Gastrocnemius medialis (tissue), 4 donors: ENCODE data around the gene TAL2. TPM values are rescaled to one million over a fixed set of nuclear protein-coding genes. Genes with fewer than 3 reads are reported as not detected.
A peak's percentile ranks its signal among the peaks of the same experiment; 100 is the strongest.

Experiments used
- ATAC-seq, 2 donors: fragments of 150-250 bp; one replicate each; pipeline ENCODE4 v1.9.1; 2016
- DNase-seq, 2 donors: peaks; one replicate each; pipeline ENCODE4 v3.0.0-alpha.2; 2019
- H3K27ac ChIP-seq, 4 donors: fragments of 200-600 bp; sonication (generic); 1 replicate in 1 of 4; 2 replicates in 3 of 4; pipeline ENCODE4 v1.5.1; 2016 to 2018; ENCODE audit warnings: mild to moderate bottlenecking in 2 of 4, moderate library complexity in 1 of 4
- H3K27me3 ChIP-seq, 3 donors: fragments of 200-600 bp; sonication (generic) in 2 of 3; 1 replicate in 1 of 3; 2 replicates in 2 of 3; pipeline versions ENCODE4 v1.5.1 to v1.6.0; 2016 to 2019; ENCODE audit warnings: mild to moderate bottlenecking in 1 of 3, moderate library complexity in 1 of 3
- H3K36me3 ChIP-seq, 2 donors: fragments of 200-600 bp; sonication (generic) in 1 of 2; one replicate each; pipeline ENCODE4 v1.5.1; 2017 to 2018
- H3K4me1 ChIP-seq, 2 donors: fragments of 200-600 bp; sonication (generic) in 1 of 2; one replicate each; pipeline ENCODE4 v1.5.1; 2016 to 2017; ENCODE audit warnings: mild to moderate bottlenecking in 2 of 2
- H3K4me3 ChIP-seq, 4 donors: fragments of 200-600 bp; sonication (generic) in 3 of 4; 1 replicate in 1 of 4; 2 replicates in 3 of 4; pipeline ENCODE4 v1.5.1; 2016 to 2019; ENCODE audit warnings: mild to moderate bottlenecking in 2 of 4
- H3K9me3 ChIP-seq, 3 donors: fragments of 200-600 bp; sonication (generic) in 2 of 3; 1 replicate in 1 of 3; 2 replicates in 2 of 3; pipeline ENCODE4 v1.5.1; 2016 to 2019
- CTCF ChIP-seq, 5 experiments: fragments of 450-650 bp in 3 of 5; fragments of 200-600 bp in 2 of 5; sonication (generic) in 2 of 5; IDR thresholded peaks in 4 of 5; conservative IDR thresholded peaks in 1 of 5; 1 replicate in 4 of 5; 2 replicates in 1 of 5; pipeline ENCODE4 v1.5.1; 2016 to 2019; ENCODE audit warnings: antibody characterized with exemption in 5 of 5, mild to moderate bottlenecking in 3 of 5, moderate library complexity in 3 of 5
- POLR2A ChIP-seq, 2 donors: fragments of 450-650 bp; IDR thresholded peaks; one replicate each; pipeline ENCODE4 v1.6.1; 2017; ENCODE audit warnings: antibody characterized with exemption in 2 of 2, mild to moderate bottlenecking in 2 of 2, moderate library complexity in 2 of 2
- in situ Hi-C, 4 donors: fragments of 200-750 bp; cut with MboI; loops; one replicate each; pipeline versions ENCODE4 v1.15.0 to v1.8.0; 2017; ENCODE audit warnings: low sequenced_read_pairs in 4 of 4
- intact Hi-C: fragments of 100-400 bp; cut with DNase I; formaldehyde crosslinking; loops from one replicate; pipeline ENCODE4 v1.15.1; 2023; ENCODE audit warnings: low total_unique reads
- total RNA-seq, 4 donors: library from RNA; depleted of rRNA; stranded (reverse); fragments of >200 nt; gene quantifications; one replicate each; pipeline versions ENCODE4 v1.1.0 to v1.2.3, GENCODE V29; 2016

The TAL2 gene
- total RNA-seq, 4 donors from 2014 or later, result not detected

GRCh38 chr9:105633411-105633810 is 28.8 kb upstream of the TAL2 start:
- TF ChIP-seq POLR2A (IDR thresholded peaks at IDR 0.05), result no peak
- TF ChIP-seq CTCF (IDR thresholded peaks at IDR 0.05 in 4 of 5, conservative IDR thresholded peaks at IDR 0.05 in 1 of 5), result no peak
- H3K4me3 ChIP-seq, result no peak overlapping the region
- H3K27ac ChIP-seq, result peak overlapping the region in 1 of 4 donors; percentile 37
- H3K36me3 ChIP-seq, result peaks cover 0 to 14% of the 10 kb centered on the region in 2 donors
- peaks cover 0 to 12% of the 10 kb centered on the region in 2 donors for H3K4me1 ChIP-seq
- peak; percentile 86 to 98 for ATAC-seq
- no peaks in the 10 kb centered on the region for H3K27me3 ChIP-seq
- intact Hi-C loops (no loop called here), in situ Hi-C loops (no loop called here)
- no peak for DNase-seq
- no peaks in the 10 kb centered on the region for H3K9me3 ChIP-seq

GRCh38 chr9:105636331-105636730 is 25.9 kb upstream of the TAL2 start:
- DNase-seq, result no peak
- Histone ChIP-seq H3K36me3 (peaks cover 0 to 14% of the 10 kb centered on the region in 2 donors), H3K27ac (no peak overlapping the region), H3K4me1 (peaks cover 0 to 12% of the 10 kb centered on the region in 2 donors), H3K27me3 (no peaks in the 10 kb centered on the region), H3K9me3 (no peaks in the 10 kb centered on the region), H3K4me3 (no peak overlapping the region)
- in situ Hi-C loops, result no loop called here
- intact Hi-C loops, result no loop called here
- TF ChIP-seq CTCF (IDR thresholded peaks at IDR 0.05 in 4 of 5, conservative IDR thresholded peaks at IDR 0.05 in 1 of 5) (no peak), POLR2A (IDR thresholded peaks at IDR 0.05) (no peak)
- no peak for ATAC-seq

GRCh38 chr9:105637787-105638395 is 24.4 kb upstream of the TAL2 start:
- Histone ChIP-seq H3K4me3 (no peak overlapping the region), H3K36me3 (peaks cover 0 to 14% of the 10 kb centered on the region in 2 donors), H3K27ac (no peak overlapping the region), H3K27me3 (no peaks in the 10 kb centered on the region), H3K4me1 (peaks cover 0 to 9% of the 10 kb centered on the region in 2 donors), H3K9me3 (no peaks in the 10 kb centered on the region)
- no peak for DNase-seq
- intact Hi-C loops (no loop called here), in situ Hi-C loops (no loop called here)
- TF ChIP-seq CTCF (IDR thresholded peaks at IDR 0.05 in 4 of 5, conservative IDR thresholded peaks at IDR 0.05 in 1 of 5), result peak in 2 of 5 experiments; percentile 10 to 27
- TF ChIP-seq POLR2A (IDR thresholded peaks at IDR 0.05), result no peak
- ATAC-seq, result no peak

- intact Hi-C loops (no loop called here), in situ Hi-C loops (no loop called here)
- H3K27me3 ChIP-seq, result no peaks in the 10 kb centered on the region
- ATAC-seq (no peak), DNase-seq (no peak)
- no peaks in the 10 kb centered on the region for H3K9me3 ChIP-seq
- TF ChIP-seq POLR2A (IDR thresholded peaks at IDR 0.05), result no peak
- TF ChIP-seq CTCF (IDR thresholded peaks at IDR 0.05 in 4 of 5, conservative IDR thresholded peaks at IDR 0.05 in 1 of 5), result no peak
- no peaks in the 10 kb centered on the region for H3K4me1 ChIP-seq
- H3K36me3 ChIP-seq, result peaks cover 0 to 10% of the 10 kb centered on the region in 2 donors
- H3K27ac ChIP-seq, result no peak overlapping the region
- H3K4me3 ChIP-seq, result no peak overlapping the region
Measured at GRCh38 chr9:105639936-105640335, 22.3 kb upstream of the TAL2 start.

GRCh38 chr9:105643795-105644194 is 18.5 kb upstream of the TAL2 start:
- DNase-seq, result no peak
- in situ Hi-C loops, result no loop called here
- Histone ChIP-seq H3K9me3 (no peaks in the 10 kb centered on the region), H3K4me1 (no peaks in the 10 kb centered on the region), H3K36me3 (no peaks in the 10 kb centered on the region), H3K4me3 (no peak overlapping the region), H3K27ac (no peak overlapping the region), H3K27me3 (no peaks in the 10 kb centered on the region)
- no peak for ATAC-seq
- intact Hi-C loops, result no loop called here
- TF ChIP-seq POLR2A (IDR thresholded peaks at IDR 0.05), result no peak
- no peak for TF ChIP-seq CTCF (IDR thresholded peaks at IDR 0.05 in 4 of 5, conservative IDR thresholded peaks at IDR 0.05 in 1 of 5)
